ENCODE data around the gene MSI2. TPM values are rescaled to one million over a fixed set of nuclear protein-coding genes. Genes with fewer than 3 reads are reported as not detected.
A peak's percentile ranks its signal among the peaks of the same experiment; 100 is the strongest.

MSI2 gene
- total and polyA plus RNA-seq, 12 donors: 32.6 to 411 (median 148) TPM

GRCh38 chr17:57453841-57454425 lies 197.6 kb downstream of the MSI2 start:
- H3K27me3 ChIP-seq: no peaks in the 10 kb centered on the region
- 82 to 94% (median 87%) methylated on average over 5 to 7 of the region's 7 CpGs for WGBS, 4 donors
- H3K4me1 ChIP-seq (replicated peaks in 1 of 2): peaks cover 10 to 35% of the 10 kb centered on the region in 2 donors
- H3K4me3 ChIP-seq: no peak overlapping the region
- TF ChIP-seq POLR2A (IDR thresholded peaks at IDR 0.05): no peak
- TF ChIP-seq, protein P1, sequence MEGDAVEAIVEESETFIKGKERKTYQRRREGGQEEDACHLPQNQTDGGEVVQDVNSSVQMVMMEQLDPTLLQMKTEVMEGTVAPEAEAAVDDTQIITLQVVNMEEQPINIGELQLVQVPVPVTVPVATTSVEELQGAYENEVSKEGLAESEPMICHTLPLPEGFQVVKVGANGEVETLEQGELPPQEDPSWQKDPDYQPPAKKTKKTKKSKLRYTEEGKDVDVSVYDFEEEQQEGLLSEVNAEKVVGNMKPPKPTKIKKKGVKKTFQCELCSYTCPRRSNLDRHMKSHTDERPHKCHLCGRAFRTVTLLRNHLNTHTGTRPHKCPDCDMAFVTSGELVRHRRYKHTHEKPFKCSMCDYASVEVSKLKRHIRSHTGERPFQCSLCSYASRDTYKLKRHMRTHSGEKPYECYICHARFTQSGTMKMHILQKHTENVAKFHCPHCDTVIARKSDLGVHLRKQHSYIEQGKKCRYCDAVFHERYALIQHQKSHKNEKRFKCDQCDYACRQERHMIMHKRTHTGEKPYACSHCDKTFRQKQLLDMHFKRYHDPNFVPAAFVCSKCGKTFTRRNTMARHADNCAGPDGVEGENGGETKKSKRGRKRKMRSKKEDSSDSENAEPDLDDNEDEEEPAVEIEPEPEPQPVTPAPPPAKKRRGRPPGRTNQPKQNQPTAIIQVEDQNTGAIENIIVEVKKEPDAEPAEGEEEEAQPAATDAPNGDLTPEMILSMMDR (IDR thresholded peaks at IDR 0.05): no peak
- no peaks in the 10 kb centered on the region for H3K36me3 ChIP-seq (replicated peaks in 1 of 2)
- peak in 1 of 7 donors; percentile 11 for DNase-seq
- H3K27ac ChIP-seq: no peak overlapping the region
- H3K9me3 ChIP-seq (replicated peaks in 1 of 3): no peaks in the 10 kb centered on the region
- intact Hi-C loops (cut with DNase I): no loop called here

- Histone ChIP-seq H3K9me3 (replicated peaks in 1 of 3) (no peaks in the 10 kb centered on the region), H3K4me1 (replicated peaks in 1 of 2) (peaks cover 10 to 38% of the 10 kb centered on the region in 2 donors), H3K36me3 (replicated peaks in 1 of 2) (no peaks in the 10 kb centered on the region), H3K27ac (peak overlapping the region in 3 of 5 donors; percentile 17 to 60 (median 42)), H3K27me3 (no peaks in the 10 kb centered on the region), H3K4me3 (no peak overlapping the region)
- TF ChIP-seq, protein P1 (IDR thresholded peaks at IDR 0.05): no peak
- TF ChIP-seq POLR2A (IDR thresholded peaks at IDR 0.05): no peak
- 75 to 90% (median 86%) methylated on average over 5 of the region's 5 CpGs for WGBS, 4 donors
- intact Hi-C loops (cut with DNase I): no loop called here
- no peak for DNase-seq
These were observed 198.4 kb downstream of the MSI2 start for GRCh38 chr17:57454729-57455062.

DNA sequence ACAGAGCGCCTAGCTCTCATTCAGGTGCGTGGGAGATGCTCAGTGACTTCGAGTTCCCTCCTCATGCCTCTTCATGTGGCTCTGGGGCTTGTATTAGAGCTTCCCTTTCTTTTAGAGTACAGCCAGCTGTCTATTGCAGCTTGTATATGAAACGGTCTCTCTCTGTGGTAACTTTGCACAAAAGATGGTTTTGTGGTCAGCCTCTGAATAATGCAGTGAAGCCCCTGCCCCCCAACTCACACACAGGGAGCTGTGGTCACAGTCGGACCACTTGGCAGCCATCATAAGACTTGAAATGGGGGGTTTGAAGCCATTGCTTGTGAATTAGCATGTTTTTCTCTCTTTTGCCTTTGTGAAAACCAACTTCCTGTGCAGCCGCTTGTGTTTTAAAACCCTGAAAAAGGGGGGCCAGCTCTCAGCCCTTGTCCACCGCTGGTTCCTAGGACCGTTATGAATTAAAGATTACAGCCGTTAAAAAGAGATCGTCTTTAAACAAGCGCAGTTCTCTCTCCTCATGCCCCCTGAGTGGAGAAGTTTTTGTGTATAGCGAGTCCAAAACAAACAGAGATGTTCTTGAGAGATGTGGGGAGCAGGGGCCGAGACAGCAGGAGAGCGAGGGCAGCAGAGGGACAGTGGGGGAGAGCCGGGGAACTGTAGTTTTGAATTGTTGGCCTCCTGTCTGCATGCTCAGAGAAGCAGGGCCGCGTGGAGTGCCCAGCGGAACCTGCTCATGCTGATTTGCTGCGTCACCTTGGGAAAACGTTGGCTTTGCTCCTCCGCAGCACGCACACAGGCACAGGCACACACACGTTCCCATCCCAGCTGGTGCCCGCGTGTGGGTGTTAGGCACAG lies 199.0 kb downstream of the MSI2 start:
- H3K9me3 ChIP-seq (replicated peaks in 1 of 3): no peaks in the 10 kb centered on the region
- H3K4me3 ChIP-seq: no peak overlapping the region
- no peaks in the 10 kb centered on the region for H3K36me3 ChIP-seq (replicated peaks in 1 of 2)
- DNase-seq: no peak
- no peaks in the 10 kb centered on the region for H3K27me3 ChIP-seq
- WGBS, 4 donors: 62 to 71% (median 64%) methylated on average over 24 to 25 of the region's 25 CpGs
- TF ChIP-seq, protein P1 (IDR thresholded peaks at IDR 0.05): no peak
- no peak for TF ChIP-seq POLR2A (IDR thresholded peaks at IDR 0.05)
- intact Hi-C loops (cut with DNase I): no loop called here
- peaks cover 10 to 36% of the 10 kb centered on the region in 2 donors for H3K4me1 ChIP-seq (replicated peaks in 1 of 2)
- H3K27ac ChIP-seq: peak overlapping the region in 3 of 5 donors; percentile 17 to 60 (median 42)

DNA sequence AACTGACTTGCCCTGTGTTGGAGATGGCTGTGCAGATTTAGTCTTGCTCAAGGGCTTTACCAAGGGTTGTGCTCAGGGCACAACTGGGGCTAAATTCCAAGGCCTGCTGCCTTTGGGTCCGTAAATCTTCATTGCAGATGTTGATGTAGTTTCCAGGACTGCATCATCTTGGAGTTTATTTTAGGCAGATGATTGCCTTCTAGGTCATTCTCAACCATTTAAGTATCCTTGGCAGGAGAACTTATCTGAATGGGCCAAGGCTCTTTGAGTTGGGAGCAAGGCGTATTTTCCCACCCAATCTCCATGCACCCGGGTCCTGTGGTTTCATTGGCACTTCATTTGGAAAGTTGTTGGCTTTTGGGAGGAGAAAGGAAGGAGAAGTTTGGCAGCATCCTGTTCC lies 200.3 kb downstream of the MSI2 start:
- no peak overlapping the region for H3K4me3 ChIP-seq
- intact Hi-C loops (cut with DNase I): no loop called here
- H3K36me3 ChIP-seq (replicated peaks in 1 of 2): no peaks in the 10 kb centered on the region
- H3K4me1 ChIP-seq (replicated peaks in 1 of 2): peaks cover 19 to 49% of the 10 kb centered on the region in 2 donors
- WGBS, 4 donors: 32 to 46% (median 42%) methylated on average over 3 of the region's 3 CpGs
- DNase-seq: no peak
- TF ChIP-seq, protein P1 (IDR thresholded peaks at IDR 0.05): no peak
- no peak for TF ChIP-seq POLR2A (IDR thresholded peaks at IDR 0.05)
- no peaks in the 10 kb centered on the region for H3K27me3 ChIP-seq
- H3K27ac ChIP-seq: peak overlapping the region in 2 of 5 donors; percentile 18 to 42
- no peaks in the 10 kb centered on the region for H3K9me3 ChIP-seq (replicated peaks in 1 of 3)

Data from adrenal gland (tissue), 12 donors.